HepG2 (cell line): Measurements from ENCODE around the gene TK1. TPM values are rescaled to one million over a fixed set of nuclear protein-coding genes. Genes with fewer than 3 reads are reported as not detected.

Experiments
- CC2D1A ChIP-seq: sonication (generic); formaldehyde crosslinking; IDR thresholded peaks from 2 replicates; pipeline ENCODE4 v1.8.1; 2023; ENCODE audit warnings: mild to moderate bottlenecking, missing genetic modification reagents
- GATAD2A ChIP-seq: IDR thresholded peaks from 2 replicates; pipeline ENCODE4 v1.6.1; 2016
- GTF3A ChIP-seq: sonication (generic); formaldehyde crosslinking; conservative IDR thresholded peaks from 2 replicates; pipeline ENCODE4 v1.4.0; 2020; ENCODE audit warnings: mild to moderate bottlenecking, missing genetic modification reagents
- GZF1 ChIP-seq: sonication (generic); formaldehyde crosslinking; IDR thresholded peaks from 2 replicates; pipeline ENCODE4 v1.5.1; 2020; ENCODE audit warnings: mild to moderate bottlenecking, missing genetic modification reagents
- HOXD1 ChIP-seq: sonication (generic); formaldehyde crosslinking; IDR thresholded peaks from 2 replicates; pipeline ENCODE4 v1.5.0; 2020; ENCODE audit warnings: missing genetic modification reagents
- NCOR1 ChIP-seq: fragments of 200-600 bp; sonication (generic); IDR thresholded peaks from 2 replicates; pipeline ENCODE4 v1.7.0; 2017; ENCODE audit warnings: antibody characterized with exemption, low read length, borderline replicate concordance
- SKI ChIP-seq: fragments of 450-650 bp; IDR thresholded peaks from one replicate; pipeline ENCODE4 v1.6.1; 2018; ENCODE audit warnings: mild to moderate bottlenecking; ENCODE audit not compliant: partially characterized antibody
- SMYD3 ChIP-seq: sonication (generic); formaldehyde crosslinking; IDR thresholded peaks from 2 replicates; pipeline ENCODE4 v1.8.1; 2023; ENCODE audit warnings: mild to moderate bottlenecking, missing genetic modification reagents
- ZKSCAN8 ChIP-seq: IDR thresholded peaks from 2 replicates; pipeline ENCODE4 v1.6.1; 2016; ENCODE audit warnings: borderline replicate concordance, missing genetic modification reagents, missing compliant biosample characterization
- ZNF264 ChIP-seq: sonication (generic); formaldehyde crosslinking; IDR thresholded peaks from 2 replicates; pipeline ENCODE4 v1.4.0; 2020; ENCODE audit warnings: missing genetic modification reagents
- ZNF274 ChIP-seq: sonication (generic); formaldehyde crosslinking; IDR thresholded peaks from 2 replicates; pipeline ENCODE4 v1.5.1; 2020; ENCODE audit warnings: mild to moderate bottlenecking, missing genetic modification reagents
- ZNF337 ChIP-seq: sonication (generic); formaldehyde crosslinking; IDR thresholded peaks from 2 replicates; pipeline ENCODE4 v1.5.1; 2020; ENCODE audit warnings: missing genetic modification reagents, low read depth, mild to moderate bottlenecking, borderline replicate concordance
- ZNF354B ChIP-seq: sonication (generic); formaldehyde crosslinking; IDR thresholded peaks from 2 replicates; pipeline ENCODE4 v1.8.0; 2022; ENCODE audit warnings: mild to moderate bottlenecking, missing genetic modification reagents
- ZNF775 ChIP-seq: sonication (generic); formaldehyde crosslinking; IDR thresholded peaks from 2 replicates; pipeline ENCODE4 v1.4.0; 2020; ENCODE audit warnings: missing genetic modification reagents, mild to moderate bottlenecking, moderate library complexity, borderline replicate concordance
- ZSCAN22 ChIP-seq: sonication (generic); formaldehyde crosslinking; IDR thresholded peaks from 2 replicates; pipeline ENCODE4 v1.4.0; 2020; ENCODE audit warnings: mild to moderate bottlenecking, missing genetic modification reagents
- polyA plus RNA-seq, 8 experiments: library from polyadenylated mRNA; depleted of rRNA in 3 of 8; stranded (reverse) in 7 of 8; unstranded in 1 of 8; fragments of >200 nt; fragmentation: Illumina TruSeq in 4 of 8; extraction: Trizol in 4 of 8; gene quantifications; 2 replicates each; pipeline versions ENCODE4 v1.2.1 to v1.2.3, GENCODE V29; 2011 to 2016; ENCODE audit warnings: low read depth in 4 of 8, missing spikeins in 1 of 8, mixed read lengths in 1 of 8; ENCODE audit not compliant: insufficient read depth in 1 of 8
- total RNA-seq, 5 experiments: library from RNA; depleted of rRNA; stranded (reverse); fragments of >200 nt; fragmentation: Illumina TruSeq; extraction: Trizol; gene quantifications; 2 replicates each; pipeline ENCODE4 v1.2.3, GENCODE V29; 2016; ENCODE audit warnings: low read depth in 1 of 5
- TF ChIP-seq, protein P1 (sequence below): sonication (generic); formaldehyde crosslinking; IDR thresholded peaks from 2 replicates; pipeline ENCODE4 v1.4.0; 2020; ENCODE audit warnings: missing genetic modification reagents
- TF ChIP-seq, protein P2 (sequence below): sonication (generic); formaldehyde crosslinking; IDR thresholded peaks from 2 replicates; pipeline ENCODE4 v1.9.0; 2021; ENCODE audit warnings: missing genetic modification reagents, borderline replicate concordance

TK1 gene
- total and polyA plus RNA-seq, 2 of the 13 experiments (the other 11 are each of a cell fraction or from before 2014, with no cell fraction given) = 45.0 to 96.0 TPM

GRCh38 chr17:78186692-78187595 is at the start of gene TK1, which contains the start of gene AFMID (continued):
- TF ChIP-seq SMYD3 = peak; percentile 100
- TF ChIP-seq ZNF337 (CRISPR knock-in tag) = peak; percentile 86
- TF ChIP-seq, protein P1, sequence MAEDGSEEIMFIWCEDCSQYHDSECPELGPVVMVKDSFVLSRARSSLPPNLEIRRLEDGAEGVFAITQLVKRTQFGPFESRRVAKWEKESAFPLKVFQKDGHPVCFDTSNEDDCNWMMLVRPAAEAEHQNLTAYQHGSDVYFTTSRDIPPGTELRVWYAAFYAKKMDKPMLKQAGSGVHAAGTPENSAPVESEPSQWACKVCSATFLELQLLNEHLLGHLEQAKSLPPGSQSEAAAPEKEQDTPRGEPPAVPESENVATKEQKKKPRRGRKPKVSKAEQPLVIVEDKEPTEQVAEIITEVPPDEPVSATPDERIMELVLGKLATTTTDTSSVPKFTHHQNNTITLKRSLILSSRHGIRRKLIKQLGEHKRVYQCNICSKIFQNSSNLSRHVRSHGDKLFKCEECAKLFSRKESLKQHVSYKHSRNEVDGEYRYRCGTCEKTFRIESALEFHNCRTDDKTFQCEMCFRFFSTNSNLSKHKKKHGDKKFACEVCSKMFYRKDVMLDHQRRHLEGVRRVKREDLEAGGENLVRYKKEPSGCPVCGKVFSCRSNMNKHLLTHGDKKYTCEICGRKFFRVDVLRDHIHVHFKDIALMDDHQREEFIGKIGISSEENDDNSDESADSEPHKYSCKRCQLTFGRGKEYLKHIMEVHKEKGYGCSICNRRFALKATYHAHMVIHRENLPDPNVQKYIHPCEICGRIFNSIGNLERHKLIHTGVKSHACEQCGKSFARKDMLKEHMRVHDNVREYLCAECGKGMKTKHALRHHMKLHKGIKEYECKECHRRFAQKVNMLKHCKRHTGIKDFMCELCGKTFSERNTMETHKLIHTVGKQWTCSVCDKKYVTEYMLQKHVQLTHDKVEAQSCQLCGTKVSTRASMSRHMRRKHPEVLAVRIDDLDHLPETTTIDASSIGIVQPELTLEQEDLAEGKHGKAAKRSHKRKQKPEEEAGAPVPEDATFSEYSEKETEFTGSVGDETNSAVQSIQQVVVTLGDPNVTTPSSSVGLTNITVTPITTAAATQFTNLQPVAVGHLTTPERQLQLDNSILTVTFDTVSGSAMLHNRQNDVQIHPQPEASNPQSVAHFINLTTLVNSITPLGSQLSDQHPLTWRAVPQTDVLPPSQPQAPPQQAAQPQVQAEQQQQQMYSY (CRISPR knock-in tag) = no peak; the same call in 1 of the 2 replicates
- peak; percentile 100 for TF ChIP-seq CC2D1A (CRISPR knock-in tag)
- no peak for TF ChIP-seq NCOR1
- peak; percentile 97 for TF ChIP-seq ZNF274 (CRISPR knock-in tag)
- TF ChIP-seq SKI = peak; percentile 42
- TF ChIP-seq ZNF354B = peak; percentile 100
- peak; percentile 85 for TF ChIP-seq HOXD1 (CRISPR knock-in tag)
- no peak; the same call in 1 of the 2 replicates for TF ChIP-seq GTF3A
- peak; percentile 64; the same call in 1 of the 2 replicates for TF ChIP-seq GZF1
- TF ChIP-seq ZKSCAN8 (CRISPR knock-in tag) = peak; percentile 41; the same call in 1 of the 2 replicates
- TF ChIP-seq ZSCAN22 (CRISPR knock-in tag) = no peak
- TF ChIP-seq ZNF775 = 0 out of 2 replicates have a peak, but pooled peaks have one; percentile 16
- TF ChIP-seq GATAD2A (CRISPR knock-in tag) = peak; percentile 66
- TF ChIP-seq, protein P2, sequence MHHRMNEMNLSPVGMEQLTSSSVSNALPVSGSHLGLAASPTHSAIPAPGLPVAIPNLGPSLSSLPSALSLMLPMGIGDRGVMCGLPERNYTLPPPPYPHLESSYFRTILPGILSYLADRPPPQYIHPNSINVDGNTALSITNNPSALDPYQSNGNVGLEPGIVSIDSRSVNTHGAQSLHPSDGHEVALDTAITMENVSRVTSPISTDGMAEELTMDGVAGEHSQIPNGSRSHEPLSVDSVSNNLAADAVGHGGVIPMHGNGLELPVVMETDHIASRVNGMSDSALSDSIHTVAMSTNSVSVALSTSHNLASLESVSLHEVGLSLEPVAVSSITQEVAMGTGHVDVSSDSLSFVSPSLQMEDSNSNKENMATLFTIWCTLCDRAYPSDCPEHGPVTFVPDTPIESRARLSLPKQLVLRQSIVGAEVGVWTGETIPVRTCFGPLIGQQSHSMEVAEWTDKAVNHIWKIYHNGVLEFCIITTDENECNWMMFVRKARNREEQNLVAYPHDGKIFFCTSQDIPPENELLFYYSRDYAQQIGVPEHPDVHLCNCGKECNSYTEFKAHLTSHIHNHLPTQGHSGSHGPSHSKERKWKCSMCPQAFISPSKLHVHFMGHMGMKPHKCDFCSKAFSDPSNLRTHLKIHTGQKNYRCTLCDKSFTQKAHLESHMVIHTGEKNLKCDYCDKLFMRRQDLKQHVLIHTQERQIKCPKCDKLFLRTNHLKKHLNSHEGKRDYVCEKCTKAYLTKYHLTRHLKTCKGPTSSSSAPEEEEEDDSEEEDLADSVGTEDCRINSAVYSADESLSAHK (CRISPR knock-in tag) = no peak; the same call in 1 of the 2 replicates
- TF ChIP-seq ZNF264 = peak; percentile 67
